Mucosa of descending colon (tissue), 3 donors: ENCODE data around the gene TMEM45B. TPM values are rescaled to one million over a fixed set of nuclear protein-coding genes. Genes with fewer than 3 reads are reported as not detected.
"Not testable (repeated sequence)": the region's sequence is repeated elsewhere in the genome, so short reads cannot be mapped to it uniquely, and the experiment has no call there.

Source experiments
- ATAC-seq: fragments of 200-7000 bp; cut with Tn5 transposase; one replicate; pipeline ENCODE4 v1.9.1; 2020; ENCODE audit warnings: mild to moderate bottlenecking, moderate library complexity
- DNase-seq, 3 donors: peaks; one replicate each; pipeline ENCODE4 v3.0.0-alpha.2; 2020
- H3K36me3 ChIP-seq: fragments of 200-600 bp; one replicate; pipeline ENCODE4 v1.8.0; 2021; ENCODE audit warnings: low read depth, mild to moderate bottlenecking
- H3K4me1 ChIP-seq: fragments of 200-600 bp; one replicate; pipeline ENCODE4 v1.8.0; 2021; ENCODE audit warnings: low read depth, mild to moderate bottlenecking
- H3K4me3 ChIP-seq: fragments of 200-600 bp; one replicate; pipeline ENCODE4 v1.8.0; 2021; ENCODE audit warnings: mild to moderate bottlenecking
- H3K9me3 ChIP-seq: fragments of 200-600 bp; one replicate; pipeline ENCODE4 v1.8.0; 2021; ENCODE audit warnings: mild to moderate bottlenecking
- intact Hi-C, 2 donors: fragments of 100-400 bp; cut with DNase I in 1 of 2; cut with micrococcal nuclease in 1 of 2; formaldehyde crosslinking; loops; one replicate each; pipeline versions ENCODE4 v1.11.0 to v1.11.1; 2022; cut with DNase I, micrococcal nuclease
- total RNA-seq, 3 donors: library from RNA; stranded (reverse); fragmentation: NEBNext Ultra II Directional in 2 of 3; extraction: Animal tissue kit (Norgen Biotek cat#: 25700) in 2 of 3; gene quantifications; one replicate each; pipeline versions ENCODE4 v1.2.1 to v1.2.4, GENCODE V29; 2021 to 2023
- TF ChIP-seq, protein P1 (sequence below): fragments of 200-600 bp; IDR thresholded peaks from one replicate; pipeline ENCODE4 v1.8.0; 2022; ENCODE audit warnings: antibody characterized with exemption, mild to moderate bottlenecking
- donor health status: DM: no; HTN: no; CAD: no; lungs with moderate emphysema.
- donor health status: DM: no; HTN: no; CAD: no.
- donor health status: DM: no; HTN: yes; CAD: no.

The TMEM45B gene
- total RNA-seq, 3 donors from 2014 or later, result 165 to 442 (median 278) TPM

DNA sequence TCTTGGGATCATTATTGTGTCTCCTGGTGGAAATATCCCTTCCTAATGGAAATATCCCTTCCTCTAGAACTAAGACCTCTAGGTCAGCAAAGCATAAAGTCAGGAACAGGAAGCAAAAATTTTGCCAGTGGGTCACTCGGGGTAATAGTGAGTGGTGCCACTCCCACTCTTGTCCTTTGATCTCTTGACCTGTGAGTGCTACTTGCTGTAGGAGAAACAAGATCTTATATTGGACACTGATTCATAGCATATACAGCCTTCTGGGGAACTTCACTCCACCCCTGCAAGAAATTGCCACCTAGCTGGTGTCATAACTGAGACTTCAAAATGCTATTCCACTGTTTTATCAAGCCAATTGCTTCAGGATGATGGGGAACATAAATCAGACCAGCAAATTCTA lies 44.7 kb upstream of the TMEM45B start:
- intact Hi-C loops, result no loop called here
- DNase-seq (peak in 1 of 3 donors; percentile 15), ATAC-seq (peak; percentile 93)
- H3K4me1 ChIP-seq, result no peaks in the 10 kb centered on the region
- no peaks in the 10 kb centered on the region for H3K36me3 ChIP-seq
- H3K9me3 ChIP-seq, result peaks cover 4% of the 10 kb centered on the region
- TF ChIP-seq, protein P1, sequence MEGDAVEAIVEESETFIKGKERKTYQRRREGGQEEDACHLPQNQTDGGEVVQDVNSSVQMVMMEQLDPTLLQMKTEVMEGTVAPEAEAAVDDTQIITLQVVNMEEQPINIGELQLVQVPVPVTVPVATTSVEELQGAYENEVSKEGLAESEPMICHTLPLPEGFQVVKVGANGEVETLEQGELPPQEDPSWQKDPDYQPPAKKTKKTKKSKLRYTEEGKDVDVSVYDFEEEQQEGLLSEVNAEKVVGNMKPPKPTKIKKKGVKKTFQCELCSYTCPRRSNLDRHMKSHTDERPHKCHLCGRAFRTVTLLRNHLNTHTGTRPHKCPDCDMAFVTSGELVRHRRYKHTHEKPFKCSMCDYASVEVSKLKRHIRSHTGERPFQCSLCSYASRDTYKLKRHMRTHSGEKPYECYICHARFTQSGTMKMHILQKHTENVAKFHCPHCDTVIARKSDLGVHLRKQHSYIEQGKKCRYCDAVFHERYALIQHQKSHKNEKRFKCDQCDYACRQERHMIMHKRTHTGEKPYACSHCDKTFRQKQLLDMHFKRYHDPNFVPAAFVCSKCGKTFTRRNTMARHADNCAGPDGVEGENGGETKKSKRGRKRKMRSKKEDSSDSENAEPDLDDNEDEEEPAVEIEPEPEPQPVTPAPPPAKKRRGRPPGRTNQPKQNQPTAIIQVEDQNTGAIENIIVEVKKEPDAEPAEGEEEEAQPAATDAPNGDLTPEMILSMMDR, result no peak
- no peak overlapping the region for H3K4me3 ChIP-seq

DNA sequence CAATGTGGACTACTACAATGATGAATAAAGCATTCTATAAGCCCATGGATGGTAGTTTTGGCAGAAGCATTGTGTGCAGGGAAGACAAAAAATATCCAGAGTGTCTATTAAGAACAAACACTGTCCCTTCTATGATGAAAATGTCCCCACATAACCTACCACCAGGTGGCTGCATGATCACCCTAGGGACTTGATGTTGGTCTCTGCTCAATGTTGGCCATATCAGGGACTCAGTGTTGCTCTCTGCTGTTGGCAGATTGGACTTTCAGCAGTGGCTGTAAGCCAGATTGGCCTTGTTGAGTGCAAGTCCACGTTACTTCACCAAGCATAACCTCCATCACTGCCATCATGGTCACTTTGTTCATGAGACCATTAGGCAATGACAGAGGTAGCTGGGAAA lies 44.2 kb upstream of the TMEM45B start:
- H3K4me3 ChIP-seq, H3K4me1 ChIP-seq, H3K36me3 ChIP-seq, intact Hi-C loops, H3K9me3 ChIP-seq: not testable (repeated sequence)
- peak; percentile 57 for ATAC-seq
- DNase-seq, result peak in 1 of 3 donors; percentile 21

DNA sequence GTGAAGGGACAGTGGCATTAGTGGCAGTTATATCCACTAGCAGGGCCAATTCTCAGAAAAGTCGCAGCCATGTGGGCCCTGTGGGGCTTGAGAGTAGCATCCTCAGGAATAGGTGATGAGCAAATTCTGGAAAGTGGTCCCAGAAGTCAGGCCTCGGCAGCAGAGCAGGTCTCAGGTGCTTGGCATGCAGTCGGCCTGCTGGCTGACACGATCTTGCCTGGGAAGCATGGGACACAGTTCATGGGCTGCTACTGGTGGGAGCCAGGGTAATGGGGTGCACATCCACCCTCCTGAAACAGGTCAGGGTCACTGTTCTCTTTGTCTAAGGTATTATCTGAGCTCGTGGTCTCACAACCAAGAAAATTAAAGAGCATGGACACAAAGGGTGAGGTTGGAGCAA lies 36.8 kb upstream of the TMEM45B start:
- Histone ChIP-seq H3K4me3 (no peak overlapping the region), H3K9me3 (no peaks in the 10 kb centered on the region), H3K4me1 (no peaks in the 10 kb centered on the region), H3K36me3 (no peaks in the 10 kb centered on the region)
- intact Hi-C loops, result no loop called here
- ATAC-seq (peak; percentile 13), DNase-seq (no peak)
- TF ChIP-seq, protein P1, result no peak

DNA sequence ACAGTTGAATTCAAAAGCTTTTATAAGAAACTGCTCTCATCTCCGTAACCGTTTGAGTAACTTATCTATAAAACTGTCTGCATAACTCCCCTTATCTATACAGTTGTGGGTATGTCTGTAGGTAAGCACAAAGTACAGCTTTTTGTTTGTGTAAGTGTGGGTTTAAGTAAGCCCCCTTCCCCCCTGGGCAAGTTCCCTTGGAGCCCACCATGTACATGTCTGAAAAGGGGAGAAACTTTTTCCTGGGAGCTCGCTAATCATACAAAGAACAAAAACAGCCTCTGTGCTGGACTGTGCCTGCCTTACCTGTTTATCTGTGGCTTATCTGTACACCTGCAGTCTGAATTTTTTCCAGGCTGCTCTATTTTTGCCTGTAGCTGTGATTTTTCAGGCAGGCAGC lies 36.3 kb upstream of the TMEM45B start:
- Histone ChIP-seq H3K4me1 (no peaks in the 10 kb centered on the region), H3K4me3 (no peak overlapping the region), H3K9me3 (no peaks in the 10 kb centered on the region), H3K36me3 (no peaks in the 10 kb centered on the region)
- peak; percentile 69 for ATAC-seq
- no peak for DNase-seq
- intact Hi-C loops, result no loop called here
- TF ChIP-seq, protein P1, result no peak

DNA sequence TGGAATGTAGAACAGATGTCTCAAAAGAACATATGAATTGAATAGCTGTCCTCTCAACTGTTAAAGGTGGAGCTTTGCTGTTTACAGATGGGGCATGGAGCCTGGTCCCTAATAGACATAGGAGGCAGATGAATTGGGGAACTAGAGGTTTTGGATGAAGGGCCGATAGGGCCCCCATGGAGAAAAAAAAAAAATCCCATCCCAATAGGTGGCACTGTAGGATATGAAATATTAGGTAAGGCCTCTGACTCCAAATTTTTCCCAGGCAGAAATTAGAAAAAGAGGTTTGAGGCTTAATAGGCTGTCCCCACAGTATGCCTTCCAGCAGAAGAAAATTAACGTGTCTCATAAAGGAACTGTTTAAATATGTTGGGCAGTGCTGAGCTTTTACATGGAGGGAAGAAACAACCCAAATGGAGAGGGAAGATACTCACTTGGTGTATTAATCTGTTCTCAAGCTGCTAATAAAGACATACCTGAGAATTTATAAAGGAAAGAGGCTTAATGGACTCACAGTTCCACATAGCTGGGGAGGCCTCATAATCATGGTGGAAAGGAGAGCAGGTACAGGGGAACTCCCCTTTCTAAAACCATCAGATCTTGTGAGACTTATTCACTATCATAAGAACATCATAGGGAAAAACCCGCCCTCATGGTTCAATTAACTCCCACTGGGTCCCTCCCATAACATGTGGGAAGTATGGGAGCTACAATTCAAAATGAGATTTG lies 30.1 kb upstream of the TMEM45B start:
- no peak overlapping the region for H3K4me3 ChIP-seq
- ATAC-seq, result peak; percentile 60
- H3K4me1 ChIP-seq, result peaks cover 10% of the 10 kb centered on the region
- H3K36me3 ChIP-seq, result no peaks in the 10 kb centered on the region
- TF ChIP-seq, protein P1, result no peak
- no peaks in the 10 kb centered on the region for H3K9me3 ChIP-seq
- no peak for DNase-seq
- intact Hi-C loops, result no loop called here

DNA sequence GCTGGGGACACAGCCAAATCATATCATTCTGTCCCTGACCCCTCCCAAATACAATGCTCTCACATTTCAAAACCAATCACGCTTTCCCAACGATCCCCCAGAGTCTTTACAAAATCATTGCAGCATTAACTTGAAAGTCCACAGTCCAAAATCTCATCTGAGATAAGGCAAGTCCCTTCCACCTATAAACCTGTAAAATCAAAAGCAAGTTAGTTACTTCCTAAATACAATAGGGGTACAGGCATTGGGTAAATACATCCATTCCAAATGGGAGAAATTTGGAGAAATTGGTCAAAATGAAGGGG lies 29.6 kb upstream of the TMEM45B start:
- H3K4me1 ChIP-seq, H3K4me3 ChIP-seq, H3K36me3 ChIP-seq, H3K9me3 ChIP-seq, DNase-seq, intact Hi-C loops, ATAC-seq: not testable (repeated sequence)
